ENCODE measurements around the gene CHST13. TPM values are rescaled to one million over a fixed set of nuclear protein-coding genes. Genes with fewer than 3 reads are reported as not detected.
A peak's percentile ranks its signal among the peaks of the same experiment; 100 is the strongest.

The CHST13 gene
- polyA plus RNA-seq, 3 donors from 2014 or later, result 0.67 TPM; not detected in 2

- Mint-ChIP-seq H3K4me3 (peak overlapping the region in 1 of 5 donors; percentile 9), H3K36me3 (no peaks in the 10 kb centered on the region), H3K27ac (peak overlapping the region in 1 of 6 donors; percentile 55), H3K4me1 (no peaks in the 10 kb centered on the region), H3K9me3 (peaks cover 0 to 1% (median 0%) of the 10 kb centered on the region in 6 donors), H3K27me3 (ENCODE audit: low read depth in 3 of 3) (peaks cover 2 to 4% (median 3%) of the 10 kb centered on the region in 3 donors)
- DNase-seq, result no peak
Measured at GRCh38 chr3:126539558-126540250, 15.7 kb downstream of the CHST13 start.

DNA sequence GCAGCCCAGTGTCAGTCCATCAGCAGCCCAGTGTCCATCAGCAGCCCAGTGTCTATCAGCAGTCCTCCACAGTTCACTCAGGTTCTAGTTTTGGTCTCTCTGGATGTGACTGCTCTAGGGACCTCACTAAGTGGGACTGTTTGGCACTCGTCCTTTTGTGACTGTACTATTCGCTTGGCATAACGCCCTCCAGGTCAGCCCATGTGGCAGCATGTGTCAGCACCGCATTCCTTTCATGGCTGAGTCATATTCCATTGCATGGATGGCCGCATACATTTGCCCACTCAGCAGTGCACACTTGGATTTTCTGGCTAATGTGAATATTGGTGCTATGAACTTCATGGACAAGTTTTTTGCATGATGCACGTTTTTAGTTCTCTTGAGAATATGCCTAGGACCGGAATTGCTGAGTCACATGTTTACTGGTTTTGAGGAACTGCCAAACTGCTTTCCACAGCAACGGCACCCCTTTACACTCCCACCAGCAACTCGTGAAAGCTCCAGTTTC, 16.4 kb downstream of the CHST13 start:
- no peak overlapping the region for H3K4me3 Mint-ChIP-seq
- no peaks in the 10 kb centered on the region for H3K4me1 Mint-ChIP-seq
- DNase-seq, result no peak
- H3K27ac Mint-ChIP-seq, result peak overlapping the region in 1 of 6 donors; percentile 41
- no peaks in the 10 kb centered on the region for H3K36me3 Mint-ChIP-seq
- H3K27me3 Mint-ChIP-seq (ENCODE audit: low read depth in 3 of 3), result peaks cover 2 to 4% (median 3%) of the 10 kb centered on the region in 3 donors
- peaks cover 0 to 1% (median 0%) of the 10 kb centered on the region in 6 donors for H3K9me3 Mint-ChIP-seq

- Mint-ChIP-seq H3K9me3 (peaks cover 0 to 1% (median 0%) of the 10 kb centered on the region in 6 donors), H3K4me1 (no peaks in the 10 kb centered on the region), H3K27me3 (ENCODE audit: low read depth in 3 of 3) (peaks cover 2 to 4% (median 3%) of the 10 kb centered on the region in 3 donors), H3K4me3 (no peak overlapping the region), H3K36me3 (no peaks in the 10 kb centered on the region), H3K27ac (no peak overlapping the region)
- DNase-seq, result no peak
Measured at GRCh38 chr3:126540951-126541627, 17.1 kb downstream of the CHST13 start.

GRCh38 chr3:126541628-126542339, 17.8 kb downstream of the CHST13 start:
- H3K27ac Mint-ChIP-seq, result no peak overlapping the region
- no peak for DNase-seq
- H3K4me1 Mint-ChIP-seq, result no peaks in the 10 kb centered on the region
- no peaks in the 10 kb centered on the region for H3K36me3 Mint-ChIP-seq
- H3K27me3 Mint-ChIP-seq (ENCODE audit: low read depth in 3 of 3), result peaks cover 2 to 4% (median 3%) of the 10 kb centered on the region in 3 donors
- peaks cover 0 to 1% (median 0%) of the 10 kb centered on the region in 6 donors for H3K9me3 Mint-ChIP-seq
- no peak overlapping the region for H3K4me3 Mint-ChIP-seq

GRCh38 chr3:126542340-126543241, 18.6 kb downstream of the CHST13 start:
- Mint-ChIP-seq H3K27ac (no peak overlapping the region), H3K4me3 (no peak overlapping the region)
- no peak for DNase-seq

DNA sequence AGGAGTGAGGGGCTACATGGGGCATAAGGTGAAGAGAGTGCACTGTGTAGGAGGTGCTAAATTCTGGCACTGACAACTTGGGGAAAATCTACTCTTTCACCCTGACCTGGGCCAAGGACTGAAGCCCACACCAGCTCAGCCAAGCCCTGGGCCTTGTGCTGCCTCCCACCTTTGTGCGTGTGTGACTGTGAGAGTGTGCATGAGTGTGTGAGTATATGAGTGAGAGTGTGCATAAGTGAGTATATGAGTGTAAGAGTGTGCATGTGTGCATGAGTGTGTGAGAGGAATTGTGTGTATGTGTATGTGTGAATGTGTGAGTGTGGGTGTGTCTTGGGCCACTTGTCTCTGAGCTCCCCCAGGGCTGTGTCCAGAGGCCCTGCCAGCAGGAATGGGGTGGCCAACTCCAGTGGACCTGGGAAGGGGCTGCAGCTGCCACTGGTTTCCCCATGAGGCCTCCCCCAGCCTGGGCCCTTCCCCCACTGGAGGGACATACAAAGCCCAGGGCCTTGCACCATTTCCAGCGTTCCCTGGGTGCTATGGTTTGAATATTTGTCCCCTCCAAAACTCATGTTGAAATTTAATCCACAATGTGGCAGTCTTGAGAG, 19.6 kb downstream of the CHST13 start:
- H3K4me3 Mint-ChIP-seq, result no peak overlapping the region
- no peaks in the 10 kb centered on the region for H3K4me1 Mint-ChIP-seq
- H3K27me3 Mint-ChIP-seq (ENCODE audit: low read depth in 3 of 3), result peaks cover 3 to 4% (median 4%) of the 10 kb centered on the region in 3 donors
- no peak overlapping the region for H3K27ac Mint-ChIP-seq
- no peaks in the 10 kb centered on the region for H3K36me3 Mint-ChIP-seq
- DNase-seq, result no peak
- H3K9me3 Mint-ChIP-seq, result peaks cover 0 to 1% (median 0%) of the 10 kb centered on the region in 6 donors

More at GRCh38 chr3:126542340-126543241, 18.6 kb downstream of the CHST13 start:
- H3K4me1 Mint-ChIP-seq, result no peaks in the 10 kb centered on the region
- H3K36me3 Mint-ChIP-seq, result no peaks in the 10 kb centered on the region
- H3K27me3 Mint-ChIP-seq (ENCODE audit: low read depth in 3 of 3), result peaks cover 3 to 4% (median 4%) of the 10 kb centered on the region in 3 donors
- peaks cover 0 to 1% (median 0%) of the 10 kb centered on the region in 6 donors for H3K9me3 Mint-ChIP-seq

- Mint-ChIP-seq H3K4me3 (no peak overlapping the region), H3K27ac (no peak overlapping the region), H3K9me3 (peaks cover 0 to 1% (median 0%) of the 10 kb centered on the region in 6 donors), H3K4me1 (no peaks in the 10 kb centered on the region), H3K27me3 (ENCODE audit: low read depth in 3 of 3) (peaks cover 3 to 4% (median 4%) of the 10 kb centered on the region in 3 donors), H3K36me3 (no peaks in the 10 kb centered on the region)
- DNase-seq, result no peak
Measured at GRCh38 chr3:126544596-126545281, 20.8 kb downstream of the CHST13 start.

DNA sequence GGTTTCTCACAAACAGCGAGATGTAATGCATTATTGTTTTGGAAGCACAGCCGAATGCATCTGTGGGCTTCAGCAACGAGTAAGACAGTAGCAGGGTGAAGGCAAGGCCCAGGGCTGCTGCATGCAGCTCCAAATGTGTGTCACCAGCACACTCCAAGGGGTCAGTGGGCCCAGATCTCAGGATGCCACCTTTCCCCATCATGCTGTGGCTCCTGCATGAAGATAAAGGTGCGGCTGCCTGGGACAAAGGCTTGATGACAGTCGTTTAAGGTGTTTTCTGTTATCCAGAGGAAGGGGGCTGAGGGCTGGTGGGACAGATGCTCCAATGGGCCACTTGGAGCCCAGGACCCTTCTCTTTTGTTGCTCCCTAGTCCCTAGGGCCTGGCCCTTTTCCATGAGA, 21.6 kb downstream of the CHST13 start:
- Mint-ChIP-seq H3K9me3 (no peaks in the 10 kb centered on the region), H3K27ac (no peak overlapping the region), H3K4me1 (no peaks in the 10 kb centered on the region), H3K4me3 (no peak overlapping the region), H3K36me3 (no peaks in the 10 kb centered on the region), H3K27me3 (ENCODE audit: low read depth in 3 of 3) (peaks cover 0 to 4% (median 4%) of the 10 kb centered on the region in 3 donors)
- no peak for DNase-seq

DNA sequence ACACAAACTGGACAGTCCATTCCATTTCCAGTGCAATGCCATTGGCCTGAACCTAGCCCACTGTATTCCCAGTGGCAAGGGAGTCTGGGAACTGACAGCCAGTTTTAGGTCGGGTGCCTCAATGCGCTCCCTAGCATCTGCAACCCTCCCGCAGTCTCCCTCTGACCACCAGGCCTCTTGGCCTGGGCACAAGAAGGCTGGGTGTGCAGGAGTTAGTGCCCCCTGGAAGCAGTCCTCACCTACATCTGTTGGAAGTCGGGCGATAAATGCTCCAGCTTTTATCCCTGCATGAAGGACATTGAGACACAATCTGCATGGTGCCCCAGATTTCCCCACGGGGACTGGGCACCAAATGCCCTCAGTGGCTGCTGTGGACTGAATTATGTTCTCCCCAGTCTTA, 22.1 kb downstream of the CHST13 start:
- H3K36me3 Mint-ChIP-seq, result no peaks in the 10 kb centered on the region
- H3K4me3 Mint-ChIP-seq, result no peak overlapping the region
- no peaks in the 10 kb centered on the region for H3K9me3 Mint-ChIP-seq
- H3K27me3 Mint-ChIP-seq (ENCODE audit: low read depth in 3 of 3), result peaks cover 0 to 6% (median 3%) of the 10 kb centered on the region in 3 donors
- no peak overlapping the region for H3K27ac Mint-ChIP-seq
- H3K4me1 Mint-ChIP-seq, result no peaks in the 10 kb centered on the region
- no peak for DNase-seq

DNA sequence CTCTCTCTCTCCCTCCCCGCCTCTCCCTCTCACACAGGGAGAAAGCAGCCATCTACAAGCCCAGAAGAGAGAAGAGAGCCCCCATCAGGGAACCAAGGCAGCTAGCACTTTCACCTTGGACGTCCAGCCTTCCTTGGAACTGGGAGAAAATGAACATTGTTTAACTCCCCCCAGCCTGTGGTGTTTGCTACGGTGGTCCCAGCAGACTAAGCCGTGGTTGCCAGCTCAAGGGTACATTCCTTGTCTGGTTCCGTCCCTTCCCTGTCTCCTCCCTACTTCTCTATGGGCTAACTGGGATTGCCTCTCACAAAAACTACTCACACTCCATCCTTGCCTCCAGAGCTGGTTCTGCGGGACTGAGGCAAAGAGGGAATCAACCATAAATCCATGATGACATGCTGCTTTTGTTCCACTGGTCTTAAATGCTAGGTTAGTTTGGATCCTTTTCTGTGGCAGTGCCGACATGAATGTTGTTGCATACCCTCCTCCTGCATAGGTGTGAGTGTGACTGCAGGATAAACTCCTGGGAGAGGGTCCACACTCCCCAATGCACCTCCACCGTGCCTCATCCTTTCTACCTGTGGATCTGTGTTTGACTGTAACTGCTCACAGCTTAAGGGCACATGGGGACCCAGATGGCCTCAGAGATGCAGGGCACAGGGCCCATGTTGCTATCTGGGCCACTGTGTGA, 22.7 kb downstream of the CHST13 start:
- Mint-ChIP-seq H3K4me3 (no peak overlapping the region), H3K9me3 (no peaks in the 10 kb centered on the region), H3K36me3 (no peaks in the 10 kb centered on the region), H3K4me1 (no peaks in the 10 kb centered on the region), H3K27me3 (ENCODE audit: low read depth in 3 of 3) (peaks cover 0 to 6% (median 2%) of the 10 kb centered on the region in 3 donors), H3K27ac (no peak overlapping the region)
- no peak for DNase-seq

DNA sequence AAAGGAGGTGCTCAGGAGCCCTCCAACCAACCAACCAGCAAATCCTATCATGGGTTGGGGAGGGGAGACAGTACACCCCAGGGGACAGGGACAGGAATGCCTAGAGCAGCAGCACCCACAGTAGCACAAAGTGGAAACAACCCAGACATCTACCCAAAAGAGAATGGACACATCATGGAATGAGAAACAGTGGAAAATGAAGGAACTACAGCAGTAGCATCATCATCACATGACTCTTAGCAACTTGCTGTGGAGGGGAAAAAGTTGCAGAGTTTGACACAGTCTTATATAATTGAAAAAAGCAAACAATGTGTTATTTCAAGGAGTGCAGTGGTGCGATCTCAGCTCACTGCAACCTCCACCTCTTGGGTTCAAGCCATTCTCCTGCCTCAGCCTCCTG, 23.8 kb downstream of the CHST13 start:
- Mint-ChIP-seq H3K4me1 (no peaks in the 10 kb centered on the region), H3K36me3 (no peaks in the 10 kb centered on the region), H3K4me3 (no peak overlapping the region), H3K27ac (no peak overlapping the region), H3K27me3 (ENCODE audit: low read depth in 3 of 3) (peaks cover 0 to 6% (median 2%) of the 10 kb centered on the region in 3 donors), H3K9me3 (no peaks in the 10 kb centered on the region)
- no peak for DNase-seq

Measured in immature natural killer cell (primary cell).